ENCODE measurements around the gene NPIPB8. TPM values are rescaled to one million over a fixed set of nuclear protein-coding genes. Genes with fewer than 3 reads are reported as not detected.
"Not testable (repeated sequence)": the region's sequence is repeated elsewhere in the genome, so short reads cannot be mapped to it uniquely, and the experiment has no call there.

Gene NPIPB8
- total RNA-seq, 4 donors from 2014 or later, result 0.27 to 0.32 TPM; not detected in 2

- DNase-seq, result no peak
- H3K36me3 ChIP-seq, result no peaks in the 10 kb centered on the region
- no peak for TF ChIP-seq CTCF (IDR thresholded peaks at IDR 0.05)
- TF ChIP-seq POLR2AphosphoS5 (IDR thresholded peaks at IDR 0.05), result no peak
- TF ChIP-seq POLR2A (IDR thresholded peaks at IDR 0.05), result no peak
- no peak for TF ChIP-seq EP300 (IDR thresholded peaks at IDR 0.05; ENCODE audit: low read depth)
- in situ Hi-C loops (cut with MboI; ENCODE audit: low pct_ligation_motif_present in 1 of 4, low pct_unique_long_range_greater_than_20kb in 1 of 4, low sequenced_read_pairs in 3 of 4), result no loop called here
- no peaks in the 10 kb centered on the region for H3K9me3 ChIP-seq
- peak overlapping the region in 3 of 4 donors; percentile 19 to 74 (median 67) for H3K27ac ChIP-seq
- intact Hi-C loops (cut with DNase I; ENCODE audit: low total_unique reads), result no loop called here
- no peaks in the 10 kb centered on the region for H3K27me3 ChIP-seq
- H3K4me1 ChIP-seq, result peaks cover 0 to 23% (median 14%) of the 10 kb centered on the region in 4 donors
- H3K4me3 ChIP-seq, result peak overlapping the region in 2 of 4 donors; percentile 9 to 38
- 64% methylated on average over 7 of the region's 8 CpGs; no CpG with 5 or more reads in 1 of the 2 donors for WGBS, 2 donors (ENCODE audit: low coverage in 1 of 2)
Measured at GRCh38 chr16:28596115-28596630, 41.7 kb upstream of the NPIPB8 start.

GRCh38 chr16:28596840-28597691 lies 40.8 kb upstream of the NPIPB8 start, which contains the start of gene SULT1A2:
Gene SULT1A2, minus strand, starts transcription at chr16:28597050. Its CDS starts 1,120 bp downstream, at chr16:28595930.
- Histone ChIP-seq H3K4me1 (peaks cover 0 to 23% (median 14%) of the 10 kb centered on the region in 4 donors), H3K9me3 (no peaks in the 10 kb centered on the region), H3K27me3 (no peaks in the 10 kb centered on the region), H3K4me3 (peak within 1 kb of the TSS in 2 of 4 donors; percentile 9 to 38), H3K27ac (peak within 1 kb of the TSS in 3 of 4 donors; percentile 34 to 74 (median 67)), H3K36me3 (no peaks in the 10 kb centered on the region)
- WGBS, 2 donors (ENCODE audit: low coverage in 1 of 2), result 28 to 40% methylated on average over 2 to 11 of the region's 11 CpGs
- peak; percentile 81 for DNase-seq
- intact Hi-C loops (cut with DNase I; ENCODE audit: low total_unique reads), result no loop called here
- in situ Hi-C loops (cut with MboI; ENCODE audit: low pct_ligation_motif_present in 1 of 4, low pct_unique_long_range_greater_than_20kb in 1 of 4, low sequenced_read_pairs in 3 of 4), result no loop called here
- TF ChIP-seq CTCF (IDR thresholded peaks at IDR 0.05) (no peak), POLR2AphosphoS5 (IDR thresholded peaks at IDR 0.05) (peak in 2 of 3 donors; percentile 24 to 81), EP300 (IDR thresholded peaks at IDR 0.05; ENCODE audit: low read depth) (no peak), POLR2A (IDR thresholded peaks at IDR 0.05) (peak; percentile 70)

GRCh38 chr16:28597692-28598261 lies 40.1 kb upstream of the NPIPB8 start:
- Histone ChIP-seq H3K27ac (peak overlapping the region in 3 of 4 donors; percentile 34 to 74 (median 67)), H3K9me3 (no peaks in the 10 kb centered on the region), H3K4me3 (no peak overlapping the region), H3K4me1 (peaks cover 0 to 23% (median 14%) of the 10 kb centered on the region in 4 donors), H3K36me3 (no peaks in the 10 kb centered on the region), H3K27me3 (no peaks in the 10 kb centered on the region)
- in situ Hi-C loops (cut with MboI; ENCODE audit: low pct_ligation_motif_present in 1 of 4, low pct_unique_long_range_greater_than_20kb in 1 of 4, low sequenced_read_pairs in 3 of 4), result no loop called here
- TF ChIP-seq POLR2A (IDR thresholded peaks at IDR 0.05) (no peak), CTCF (IDR thresholded peaks at IDR 0.05) (no peak), POLR2AphosphoS5 (IDR thresholded peaks at IDR 0.05) (no peak), EP300 (IDR thresholded peaks at IDR 0.05; ENCODE audit: low read depth) (no peak)
- WGBS, 2 donors (ENCODE audit: low coverage in 1 of 2), result 60 to 71% methylated on average over 1 to 8 of the region's 9 CpGs
- DNase-seq, result no peak
- intact Hi-C loops (cut with DNase I; ENCODE audit: low total_unique reads), result no loop called here

- intact Hi-C loops (cut with DNase I; ENCODE audit: low total_unique reads); H3K9me3 ChIP-seq; H3K27ac ChIP-seq; H3K27me3 ChIP-seq; in situ Hi-C loops (cut with MboI; ENCODE audit: low pct_ligation_motif_present in 1 of 4, low pct_unique_long_range_greater_than_20kb in 1 of 4, low sequenced_read_pairs in 3 of 4); H3K4me3 ChIP-seq; H3K36me3 ChIP-seq; DNase-seq: not testable (repeated sequence)
- WGBS, 2 donors (ENCODE audit: low coverage in 1 of 2), result no CpG with 5 or more reads among the region's 17 CpGs
- peaks cover 0 to 23% (median 14%) of the 10 kb centered on the region in 4 donors for H3K4me1 ChIP-seq
Measured at GRCh38 chr16:28599377-28600285, 38.2 kb upstream of the NPIPB8 start.

- intact Hi-C loops (cut with DNase I; ENCODE audit: low total_unique reads); in situ Hi-C loops (cut with MboI; ENCODE audit: low pct_ligation_motif_present in 1 of 4, low pct_unique_long_range_greater_than_20kb in 1 of 4, low sequenced_read_pairs in 3 of 4); H3K36me3 ChIP-seq; H3K9me3 ChIP-seq; DNase-seq; H3K27ac ChIP-seq; H3K4me3 ChIP-seq; H3K27me3 ChIP-seq: not testable (repeated sequence)
- H3K4me1 ChIP-seq, result peaks cover 0 to 20% (median 13%) of the 10 kb centered on the region in 4 donors
- 60% methylated on average over 12 of the region's 20 CpGs; no CpG with 5 or more reads in 1 of the 2 donors for WGBS, 2 donors (ENCODE audit: low coverage in 1 of 2)
Measured at GRCh38 chr16:28600965-28601364, 36.9 kb upstream of the NPIPB8 start.

- 92% methylated on average over 13 of the region's 13 CpGs; no CpG with 5 or more reads in 1 of the 2 donors for WGBS, 2 donors (ENCODE audit: low coverage in 1 of 2)
- not testable (repeated sequence) for DNase-seq
- peaks cover 0 to 14% (median 7%) of the 10 kb centered on the region in 4 donors for H3K4me1 ChIP-seq
Measured at GRCh38 chr16:28601589-28601988, 36.3 kb upstream of the NPIPB8 start.

More at GRCh38 chr16:28601589-28601988, 36.3 kb upstream of the NPIPB8 start:
- H3K36me3 ChIP-seq; H3K9me3 ChIP-seq; H3K4me3 ChIP-seq; intact Hi-C loops (cut with DNase I; ENCODE audit: low total_unique reads); H3K27me3 ChIP-seq; H3K27ac ChIP-seq; in situ Hi-C loops (cut with MboI; ENCODE audit: low pct_ligation_motif_present in 1 of 4, low pct_unique_long_range_greater_than_20kb in 1 of 4, low sequenced_read_pairs in 3 of 4): not testable (repeated sequence)
